HG03432 (cell line): ENCODE results near the gene PLXND1.
A peak's percentile ranks its signal among the peaks of the same experiment; 100 is the strongest.
"Not testable (repeated sequence)": the region's sequence is repeated elsewhere in the genome, so short reads cannot be mapped to it uniquely, and the experiment has no call there.

Source experiments
- ATAC-seq: cut with Tn5 transposase; IDR thresholded peaks from one replicate; pipeline ENCODE4 v1.9.1; 2021; ENCODE audit warnings: mild to moderate bottlenecking, moderate library complexity; ENCODE audit not compliant: unreplicated experiment

PLXND1 gene

GRCh38 chr3:129530821-129531220, 75.7 kb downstream of the PLXND1 start:
- no peak for ATAC-seq

- ATAC-seq = no peak
Observed at GRCh38 chr3:129530251-129530791, 76.2 kb downstream of the PLXND1 start.

GRCh38 chr3:129529436-129530210, 76.9 kb downstream of the PLXND1 start:
- no peak for ATAC-seq

- no peak for ATAC-seq
Observed at GRCh38 chr3:129528589-129529100, 77.8 kb downstream of the PLXND1 start, which contains the start of gene RHO. Gene RHO, plus strand, starts transcription at chr3:129528639. Its CDS starts 95 bp downstream, at chr3:129528734.

GRCh38 chr3:129527262-129527661, 79.2 kb downstream of the PLXND1 start:
- ATAC-seq = no peak

- ATAC-seq = peak; percentile 92
Observed at GRCh38 chr3:129526121-129526900, 80.2 kb downstream of the PLXND1 start.

GRCh38 chr3:129525341-129525968, 81.0 kb downstream of the PLXND1 start:
- ATAC-seq = no peak

- ATAC-seq = no peak
Observed at GRCh38 chr3:129524081-129524480, 82.4 kb downstream of the PLXND1 start.

GRCh38 chr3:129522953-129523352, 83.5 kb downstream of the PLXND1 start:
- no peak for ATAC-seq

GRCh38 chr3:129521611-129522010, 84.9 kb downstream of the PLXND1 start:
- ATAC-seq = no peak

GRCh38 chr3:129520960-129521359, 85.5 kb downstream of the PLXND1 start:
- no peak for ATAC-seq

GRCh38 chr3:129519896-129520715, 86.4 kb downstream of the PLXND1 start:
- no peak for ATAC-seq

GRCh38 chr3:129519449-129519848, 87.0 kb downstream of the PLXND1 start:
- ATAC-seq = no peak

- no peak for ATAC-seq
Observed at GRCh38 chr3:129518581-129518980, 87.9 kb downstream of the PLXND1 start.

GRCh38 chr3:129518038-129518561, 88.4 kb downstream of the PLXND1 start:
- ATAC-seq = no peak

- ATAC-seq = no peak
Observed at GRCh38 chr3:129517516-129517915, 89.0 kb downstream of the PLXND1 start.

GRCh38 chr3:129515821-129516432, 90.5 kb downstream of the PLXND1 start:
- ATAC-seq = not testable (repeated sequence)

GRCh38 chr3:129515108-129515820, 91.2 kb downstream of the PLXND1 start:
- ATAC-seq = not testable (repeated sequence)

GRCh38 chr3:129514563-129514962, 91.9 kb downstream of the PLXND1 start:
- ATAC-seq = no peak
